Measurements from ENCODE around the gene ERICH6B.

DNA sequence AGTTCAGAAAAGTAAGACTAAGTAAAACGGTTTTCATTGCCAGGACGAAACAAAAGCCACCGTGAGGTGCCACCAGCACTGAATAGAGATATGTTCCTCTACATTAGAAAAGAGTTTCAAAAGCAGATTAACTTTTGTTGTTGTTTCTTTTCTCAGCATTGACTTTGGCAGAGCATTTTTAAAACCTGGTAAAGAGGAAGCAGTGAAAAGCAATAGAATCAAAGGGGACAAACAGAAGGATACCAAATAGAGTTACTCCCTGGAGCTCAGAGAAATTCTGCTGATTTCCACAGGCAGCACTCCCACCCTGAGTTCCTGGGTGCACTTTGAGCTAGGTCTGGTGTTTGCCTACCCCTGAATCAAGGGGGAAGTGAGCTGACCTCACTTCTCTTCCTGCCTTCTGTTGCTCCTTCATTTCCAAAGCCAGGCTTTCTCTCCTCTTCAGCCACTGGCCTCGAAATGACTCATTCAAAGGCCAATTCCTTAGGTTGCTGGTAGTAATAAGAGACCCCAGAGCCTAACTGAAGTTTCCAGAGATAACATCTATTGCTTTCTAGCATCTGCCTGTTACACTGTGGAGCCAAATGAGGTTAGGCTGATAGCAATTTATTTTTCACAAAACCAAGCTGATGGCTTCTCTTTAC lies 11.3 kb upstream of the ERICH6B start:
- TF ChIP-seq, protein P1, sequence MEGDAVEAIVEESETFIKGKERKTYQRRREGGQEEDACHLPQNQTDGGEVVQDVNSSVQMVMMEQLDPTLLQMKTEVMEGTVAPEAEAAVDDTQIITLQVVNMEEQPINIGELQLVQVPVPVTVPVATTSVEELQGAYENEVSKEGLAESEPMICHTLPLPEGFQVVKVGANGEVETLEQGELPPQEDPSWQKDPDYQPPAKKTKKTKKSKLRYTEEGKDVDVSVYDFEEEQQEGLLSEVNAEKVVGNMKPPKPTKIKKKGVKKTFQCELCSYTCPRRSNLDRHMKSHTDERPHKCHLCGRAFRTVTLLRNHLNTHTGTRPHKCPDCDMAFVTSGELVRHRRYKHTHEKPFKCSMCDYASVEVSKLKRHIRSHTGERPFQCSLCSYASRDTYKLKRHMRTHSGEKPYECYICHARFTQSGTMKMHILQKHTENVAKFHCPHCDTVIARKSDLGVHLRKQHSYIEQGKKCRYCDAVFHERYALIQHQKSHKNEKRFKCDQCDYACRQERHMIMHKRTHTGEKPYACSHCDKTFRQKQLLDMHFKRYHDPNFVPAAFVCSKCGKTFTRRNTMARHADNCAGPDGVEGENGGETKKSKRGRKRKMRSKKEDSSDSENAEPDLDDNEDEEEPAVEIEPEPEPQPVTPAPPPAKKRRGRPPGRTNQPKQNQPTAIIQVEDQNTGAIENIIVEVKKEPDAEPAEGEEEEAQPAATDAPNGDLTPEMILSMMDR (IDR thresholded peaks at IDR 0.05): no peak
- TF ChIP-seq EP300 (IDR thresholded peaks at IDR 0.05): no peak
